Omental fat pad (tissue), 4 donors: ENCODE data around the gene TOM1L2. TPM values are rescaled to one million over a fixed set of nuclear protein-coding genes. Genes with fewer than 3 reads are reported as not detected.

Source experiments
- ATAC-seq: fragments of 150-250 bp; one replicate; pipeline ENCODE4 v1.9.1; 2016; ENCODE audit warnings: mild to moderate bottlenecking, moderate library complexity; ENCODE audit not compliant: low FRiP score
- DNase-seq: peaks from one replicate; pipeline ENCODE4 v3.0.0-alpha.2; 2019; ENCODE audit warnings: low spot score
- CTCF ChIP-seq, 3 donors: fragments of 450-650 bp; IDR thresholded peaks; one replicate each; pipeline ENCODE4 v1.5.1; 2016 to 2017; ENCODE audit warnings: antibody characterized with exemption in 3 of 3, mild to moderate bottlenecking in 3 of 3, moderate library complexity in 2 of 3
- total RNA-seq, 4 donors: library from RNA; depleted of rRNA; stranded (reverse); fragments of >200 nt; gene quantifications; one replicate each; pipeline ENCODE4 v1.1.0, GENCODE V29; 2016

The TOM1L2 gene
- total RNA-seq, 4 donors from 2014 or later: 25.9 to 30.3 (median 27.6) TPM

- ATAC-seq (peak; percentile 7), DNase-seq (no peak)
- TF ChIP-seq CTCF (IDR thresholded peaks at IDR 0.05): no peak
Observed at GRCh38 chr17:17981330-17981729, 9.1 kb upstream of the TOM1L2 start.

GRCh38 chr17:17979778-17980177 lies 7.6 kb upstream of the TOM1L2 start:
- no peak for DNase-seq
- TF ChIP-seq CTCF (IDR thresholded peaks at IDR 0.05): no peak

DNA sequence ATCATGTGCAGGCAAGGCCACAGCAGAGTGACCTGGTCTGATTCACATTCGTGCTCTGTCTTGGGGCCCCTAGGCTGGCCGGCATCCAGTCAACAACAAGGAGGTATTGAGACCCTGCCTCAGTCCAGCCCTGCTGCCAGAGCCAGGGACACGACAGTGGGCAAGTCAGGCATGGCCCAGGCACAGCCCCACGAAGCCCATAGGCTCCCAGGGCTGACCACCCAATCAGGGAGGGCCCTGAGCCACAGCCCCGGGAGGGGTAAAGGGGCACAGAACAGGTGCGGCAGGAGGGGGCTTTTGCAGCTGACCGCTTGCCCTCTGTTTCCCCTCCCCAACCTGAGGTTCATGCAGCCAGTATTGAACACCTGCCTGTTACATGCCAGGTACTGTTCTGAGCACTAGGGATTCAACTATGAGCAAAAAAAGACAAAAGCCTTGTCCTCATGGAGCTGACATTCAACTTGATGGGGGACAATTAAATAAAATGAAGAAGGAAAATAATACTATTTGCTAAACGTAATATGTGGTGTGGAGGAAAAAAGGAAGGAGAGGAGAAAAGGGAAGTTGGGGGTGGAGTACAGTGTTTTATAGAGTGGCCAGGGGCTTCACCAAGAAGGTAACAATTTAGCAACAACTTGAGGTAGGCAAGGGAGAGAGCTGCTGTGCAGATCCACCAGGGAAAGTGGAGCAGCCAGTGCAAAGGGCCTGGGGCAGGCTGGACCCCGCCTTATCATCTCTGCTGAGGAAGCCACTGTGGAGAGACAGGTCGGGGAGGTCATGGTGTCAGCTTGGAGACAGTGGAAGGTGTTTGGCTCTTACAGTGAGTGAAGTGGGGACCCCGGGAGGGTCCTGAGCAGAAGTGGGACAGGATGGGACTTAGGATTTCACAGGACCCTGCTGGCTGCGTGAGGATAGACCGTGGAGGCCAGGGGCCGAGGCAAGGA lies 6.6 kb upstream of the TOM1L2 start:
- no peak for TF ChIP-seq CTCF (IDR thresholded peaks at IDR 0.05)
- DNase-seq: no peak
- no peak for ATAC-seq

More at GRCh38 chr17:17979778-17980177, 7.6 kb upstream of the TOM1L2 start:
- ATAC-seq: no peak

- ATAC-seq (no peak), DNase-seq (no peak)
- TF ChIP-seq CTCF (IDR thresholded peaks at IDR 0.05): no peak
Observed at GRCh38 chr17:17976931-17977570, 4.9 kb upstream of the TOM1L2 start.

DNA sequence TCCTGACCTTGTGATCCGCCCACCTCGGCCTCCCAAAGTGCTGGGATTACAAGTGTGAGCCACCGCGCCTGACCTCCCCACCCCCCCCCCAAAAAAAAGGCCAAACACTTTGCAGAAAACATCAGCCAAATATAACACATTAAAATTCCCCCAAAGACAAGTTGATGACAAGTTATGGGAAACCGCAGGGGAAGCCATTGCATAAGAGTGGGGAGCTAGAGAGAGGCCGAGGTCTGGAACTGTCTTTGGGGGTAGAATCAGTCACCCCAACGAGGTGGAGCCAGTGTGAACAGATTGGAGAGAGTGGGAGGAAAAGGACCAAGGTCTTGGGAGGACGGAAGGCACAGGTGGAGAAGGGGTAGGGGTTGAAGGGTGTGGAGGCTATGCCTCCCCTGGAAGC lies 3.2 kb upstream of the TOM1L2 start:
- TF ChIP-seq CTCF (IDR thresholded peaks at IDR 0.05): no peak
- DNase-seq (no peak), ATAC-seq (no peak)

GRCh38 chr17:17972952-17973254 lies 703 bp upstream of the TOM1L2 start:
- no peak for ATAC-seq
- no peak for DNase-seq
- TF ChIP-seq CTCF (IDR thresholded peaks at IDR 0.05): no peak
